ENCODE results near the gene DPCD.

Gene DPCD

DNA sequence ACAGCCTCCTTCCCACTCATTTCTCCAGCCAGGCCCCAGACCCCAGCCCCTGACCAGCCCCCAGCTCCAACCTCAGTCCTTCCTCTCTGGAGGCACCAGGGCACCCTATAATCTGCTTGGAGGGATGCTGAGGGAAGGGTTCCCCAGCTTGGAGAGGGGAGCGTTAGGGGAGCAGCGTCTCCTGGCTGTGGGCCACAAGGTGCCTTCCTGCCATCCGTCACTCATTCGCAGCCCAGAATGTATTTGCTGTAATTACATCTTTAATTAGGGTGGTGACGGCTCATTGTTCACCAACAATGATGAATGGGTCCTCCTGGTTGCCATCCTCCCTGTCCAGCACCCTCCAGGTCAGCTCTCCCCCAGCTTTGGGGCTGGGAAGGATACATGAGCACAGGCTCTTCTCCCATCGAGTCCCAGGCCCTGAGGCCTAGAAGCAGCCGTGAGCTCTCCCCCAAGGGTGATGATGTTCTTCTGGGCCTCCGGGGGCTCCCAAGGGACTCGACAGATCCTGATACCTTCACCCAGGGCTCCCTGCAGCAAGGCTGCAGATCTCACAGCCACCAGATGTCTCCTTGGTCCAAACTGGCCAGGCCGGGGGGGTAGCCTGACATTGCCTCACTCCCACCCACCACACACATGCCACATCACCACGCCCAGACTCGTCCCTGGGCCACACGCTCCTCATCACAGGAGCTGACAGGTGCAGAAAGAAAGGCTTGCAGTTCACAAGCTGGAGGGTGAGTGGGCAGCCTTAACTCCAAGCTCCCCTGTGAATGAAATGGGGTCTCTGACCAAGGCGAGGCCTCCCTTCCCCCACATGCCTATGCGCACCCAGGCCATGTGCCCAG lies 26.8 kb upstream of the DPCD start:
- H3K9me3 ChIP-seq (ENCODE audit: control insufficient read depth, low read length), result no peaks in the 10 kb centered on the region
- peaks cover 44% of the 10 kb centered on the region for H3K27me3 ChIP-seq (ENCODE audit: control insufficient read depth, insufficient read depth, low read length)
- no peaks in the 10 kb centered on the region for H3K36me3 ChIP-seq (ENCODE audit: control insufficient read depth, insufficient read depth, low read length)
- no peak overlapping the region for H3K4me3 ChIP-seq (ENCODE audit: low read length)
- peaks cover 6% of the 10 kb centered on the region for H3K4me1 ChIP-seq (ENCODE audit: control insufficient read depth, insufficient read depth, low read length)
- no peak overlapping the region for H3K9ac ChIP-seq (ENCODE audit: low read length)

DNA sequence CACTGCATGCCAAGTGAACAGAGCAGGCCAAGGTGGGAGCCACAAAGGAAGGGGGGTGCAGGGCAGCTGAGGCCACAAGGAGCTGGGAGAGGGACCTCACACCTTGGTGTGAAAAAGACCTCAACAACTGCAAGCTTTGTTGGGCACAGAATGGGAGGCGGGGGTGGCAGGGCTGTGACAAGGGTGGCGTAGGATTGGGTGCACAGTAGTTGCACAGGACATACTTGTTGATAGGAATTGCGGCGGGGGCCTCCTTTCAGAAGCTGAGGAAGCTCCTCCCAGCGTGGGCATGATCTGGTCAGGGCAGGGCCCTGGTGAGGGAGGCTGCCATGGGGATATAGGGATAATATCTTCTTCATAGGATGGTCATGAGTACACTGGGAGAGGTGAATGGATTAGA lies 25.9 kb upstream of the DPCD start:
- Histone ChIP-seq H3K4me3 (ENCODE audit: low read length) (no peak overlapping the region), H3K9me3 (ENCODE audit: control insufficient read depth, low read length) (no peaks in the 10 kb centered on the region), H3K27me3 (ENCODE audit: control insufficient read depth, insufficient read depth, low read length) (peaks cover 53% of the 10 kb centered on the region), H3K36me3 (ENCODE audit: control insufficient read depth, insufficient read depth, low read length) (no peaks in the 10 kb centered on the region), H3K4me1 (ENCODE audit: control insufficient read depth, insufficient read depth, low read length) (peaks cover 8% of the 10 kb centered on the region), H3K9ac (ENCODE audit: low read length) (no peak overlapping the region)

DNA sequence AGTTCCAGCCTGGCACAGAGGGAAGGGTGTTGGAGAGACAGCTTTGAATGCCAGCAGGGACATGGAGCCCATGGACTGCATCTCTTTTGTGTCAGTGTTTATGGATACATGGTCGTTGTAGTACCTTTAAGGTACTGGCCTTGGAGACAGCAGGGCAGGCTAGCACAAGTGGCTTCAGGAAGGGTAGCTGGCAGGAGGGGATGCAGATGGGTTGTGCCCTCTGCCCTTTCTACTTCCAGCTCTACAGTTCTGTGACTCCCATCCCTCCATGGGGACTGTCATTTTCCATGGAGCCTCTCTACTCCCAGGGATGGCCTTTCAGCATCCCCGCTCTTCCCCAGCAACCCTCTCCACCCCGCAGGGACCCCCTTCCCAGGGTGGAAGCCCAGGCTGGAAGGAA lies 25.1 kb upstream of the DPCD start:
- Histone ChIP-seq H3K4me3 (ENCODE audit: low read length) (no peak overlapping the region), H3K9me3 (ENCODE audit: control insufficient read depth, low read length) (no peaks in the 10 kb centered on the region), H3K9ac (ENCODE audit: low read length) (no peak overlapping the region), H3K4me1 (ENCODE audit: control insufficient read depth, insufficient read depth, low read length) (peaks cover 7% of the 10 kb centered on the region), H3K36me3 (ENCODE audit: control insufficient read depth, insufficient read depth, low read length) (no peaks in the 10 kb centered on the region), H3K27me3 (ENCODE audit: control insufficient read depth, insufficient read depth, low read length) (peaks cover 61% of the 10 kb centered on the region)

- H3K9ac ChIP-seq (ENCODE audit: low read length), result no peak overlapping the region
- no peaks in the 10 kb centered on the region for H3K36me3 ChIP-seq (ENCODE audit: control insufficient read depth, insufficient read depth, low read length)
- no peak overlapping the region for H3K4me3 ChIP-seq (ENCODE audit: low read length)
- H3K9me3 ChIP-seq (ENCODE audit: control insufficient read depth, low read length), result no peaks in the 10 kb centered on the region
- H3K27me3 ChIP-seq (ENCODE audit: control insufficient read depth, insufficient read depth, low read length), result peaks cover 67% of the 10 kb centered on the region
- H3K4me1 ChIP-seq (ENCODE audit: control insufficient read depth, insufficient read depth, low read length), result peaks cover 3% of the 10 kb centered on the region
These were observed 24.6 kb upstream of the DPCD start for GRCh38 chr10:101563497-101564040.

DNA sequence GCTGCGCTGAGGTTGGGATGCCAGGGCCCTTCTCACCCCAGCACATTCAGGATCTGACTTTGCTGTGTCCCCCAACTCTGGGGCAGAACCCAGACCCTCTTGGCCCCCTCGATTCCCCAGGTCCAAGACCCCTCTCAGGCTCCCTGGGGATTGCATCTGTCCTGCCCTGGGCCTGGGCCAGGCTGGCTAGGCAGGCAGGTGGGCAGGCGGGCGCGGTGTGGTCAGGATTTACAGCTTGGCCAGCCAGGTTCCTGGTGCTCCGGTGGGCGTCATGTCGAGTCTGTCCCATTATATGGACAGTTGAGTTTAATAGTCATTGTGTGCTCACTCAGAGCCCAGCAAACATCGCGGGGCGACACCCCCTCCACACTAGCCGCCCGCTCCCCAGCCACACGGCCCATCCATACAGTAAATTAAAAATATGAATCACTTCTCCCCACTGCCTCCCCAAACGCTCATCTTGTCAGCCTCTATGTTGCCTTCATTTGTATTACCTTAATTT lies 23.6 kb upstream of the DPCD start:
- no peaks in the 10 kb centered on the region for H3K36me3 ChIP-seq (ENCODE audit: control insufficient read depth, insufficient read depth, low read length)
- no peak overlapping the region for H3K4me3 ChIP-seq (ENCODE audit: low read length)
- H3K4me1 ChIP-seq (ENCODE audit: control insufficient read depth, insufficient read depth, low read length), result peaks cover 7% of the 10 kb centered on the region
- peaks cover 77% of the 10 kb centered on the region for H3K27me3 ChIP-seq (ENCODE audit: control insufficient read depth, insufficient read depth, low read length)
- H3K9me3 ChIP-seq (ENCODE audit: control insufficient read depth, low read length), result no peaks in the 10 kb centered on the region
- H3K9ac ChIP-seq (ENCODE audit: low read length), result no peak overlapping the region

DNA sequence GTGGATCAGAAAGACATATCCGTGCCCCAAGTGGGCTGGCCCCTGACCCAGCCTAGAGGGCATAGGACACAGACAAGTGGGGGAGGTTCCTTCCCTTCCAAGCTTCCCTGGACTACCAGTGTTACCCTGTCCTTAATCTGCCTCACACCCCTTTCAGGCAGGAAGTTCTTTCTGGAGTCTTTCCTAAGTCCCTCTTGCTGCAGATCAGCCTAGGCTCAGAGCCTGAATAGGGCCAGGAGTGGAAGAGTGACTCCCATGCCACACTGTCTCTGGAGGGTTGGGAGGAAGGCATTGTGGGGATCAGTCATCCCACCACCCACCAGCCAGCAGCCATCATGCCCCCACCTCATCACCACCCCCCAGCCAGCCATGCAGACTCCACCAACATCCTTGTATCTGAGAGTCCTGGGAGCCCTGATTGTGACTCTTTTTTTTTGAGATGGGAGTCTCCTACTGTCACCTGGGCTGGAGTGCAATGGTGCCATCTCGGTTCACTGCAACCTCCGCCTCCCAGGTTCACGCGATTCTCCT lies 22.7 kb upstream of the DPCD start:
- Histone ChIP-seq H3K36me3 (ENCODE audit: control insufficient read depth, insufficient read depth, low read length) (no peaks in the 10 kb centered on the region), H3K4me1 (ENCODE audit: control insufficient read depth, insufficient read depth, low read length) (peaks cover 15% of the 10 kb centered on the region), H3K9me3 (ENCODE audit: control insufficient read depth, low read length) (no peaks in the 10 kb centered on the region), H3K9ac (ENCODE audit: low read length) (no peak overlapping the region), H3K4me3 (ENCODE audit: low read length) (no peak overlapping the region), H3K27me3 (ENCODE audit: control insufficient read depth, insufficient read depth, low read length) (peaks cover 83% of the 10 kb centered on the region)

- no peak overlapping the region for H3K9ac ChIP-seq (ENCODE audit: low read length)
- H3K9me3 ChIP-seq (ENCODE audit: control insufficient read depth, low read length), result no peaks in the 10 kb centered on the region
- no peaks in the 10 kb centered on the region for H3K36me3 ChIP-seq (ENCODE audit: control insufficient read depth, insufficient read depth, low read length)
- H3K4me1 ChIP-seq (ENCODE audit: control insufficient read depth, insufficient read depth, low read length), result peaks cover 20% of the 10 kb centered on the region
- H3K27me3 ChIP-seq (ENCODE audit: control insufficient read depth, insufficient read depth, low read length), result peaks cover 88% of the 10 kb centered on the region
- no peak overlapping the region for H3K4me3 ChIP-seq (ENCODE audit: low read length)
These were observed 22.2 kb upstream of the DPCD start for GRCh38 chr10:101565936-101566332.

DNA sequence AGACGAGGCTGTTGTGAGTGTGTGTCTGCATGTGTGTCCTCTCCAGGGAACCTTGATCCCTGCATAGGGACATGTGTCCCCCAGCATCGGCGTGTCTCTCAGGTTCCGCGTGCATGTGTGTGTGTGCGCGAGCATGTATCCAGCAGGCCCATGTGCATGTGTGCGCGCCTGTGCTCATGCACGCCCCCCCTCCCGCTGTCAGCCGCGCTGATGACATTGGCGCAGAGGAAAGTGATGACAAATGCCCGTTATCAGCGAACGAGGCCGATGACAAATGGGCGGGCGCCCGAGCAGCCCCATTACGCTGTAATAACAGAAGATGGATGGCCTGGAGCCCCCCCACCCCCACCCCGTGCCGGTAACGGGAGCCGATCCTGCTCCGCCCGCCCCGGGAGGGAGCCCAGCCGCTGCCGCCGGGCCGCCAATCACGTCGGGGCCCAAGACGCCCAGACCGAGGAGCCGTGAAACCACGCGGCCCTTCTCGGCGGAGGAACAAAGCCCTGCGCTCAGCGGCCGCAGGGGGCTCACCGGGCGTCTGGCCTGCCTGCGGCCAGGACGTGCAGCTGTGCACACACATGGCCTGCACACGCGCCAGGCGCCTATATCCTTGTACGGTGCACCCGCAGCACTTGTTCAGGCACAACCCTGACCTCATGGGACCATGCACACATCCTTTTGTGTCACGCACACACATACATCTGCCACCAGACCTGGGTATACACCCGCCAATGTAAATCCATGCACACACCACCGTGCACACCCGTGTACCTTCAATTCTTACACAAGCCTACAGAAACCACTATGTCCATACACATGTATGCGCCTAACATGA lies 21.6 kb upstream of the DPCD start:
- Histone ChIP-seq H3K4me1 (ENCODE audit: control insufficient read depth, insufficient read depth, low read length) (peaks cover 20% of the 10 kb centered on the region), H3K9me3 (ENCODE audit: control insufficient read depth, low read length) (no peaks in the 10 kb centered on the region), H3K4me3 (ENCODE audit: low read length) (no peak overlapping the region), H3K27me3 (ENCODE audit: control insufficient read depth, insufficient read depth, low read length) (peaks cover 92% of the 10 kb centered on the region), H3K36me3 (ENCODE audit: control insufficient read depth, insufficient read depth, low read length) (no peaks in the 10 kb centered on the region), H3K9ac (ENCODE audit: low read length) (no peak overlapping the region)

DNA sequence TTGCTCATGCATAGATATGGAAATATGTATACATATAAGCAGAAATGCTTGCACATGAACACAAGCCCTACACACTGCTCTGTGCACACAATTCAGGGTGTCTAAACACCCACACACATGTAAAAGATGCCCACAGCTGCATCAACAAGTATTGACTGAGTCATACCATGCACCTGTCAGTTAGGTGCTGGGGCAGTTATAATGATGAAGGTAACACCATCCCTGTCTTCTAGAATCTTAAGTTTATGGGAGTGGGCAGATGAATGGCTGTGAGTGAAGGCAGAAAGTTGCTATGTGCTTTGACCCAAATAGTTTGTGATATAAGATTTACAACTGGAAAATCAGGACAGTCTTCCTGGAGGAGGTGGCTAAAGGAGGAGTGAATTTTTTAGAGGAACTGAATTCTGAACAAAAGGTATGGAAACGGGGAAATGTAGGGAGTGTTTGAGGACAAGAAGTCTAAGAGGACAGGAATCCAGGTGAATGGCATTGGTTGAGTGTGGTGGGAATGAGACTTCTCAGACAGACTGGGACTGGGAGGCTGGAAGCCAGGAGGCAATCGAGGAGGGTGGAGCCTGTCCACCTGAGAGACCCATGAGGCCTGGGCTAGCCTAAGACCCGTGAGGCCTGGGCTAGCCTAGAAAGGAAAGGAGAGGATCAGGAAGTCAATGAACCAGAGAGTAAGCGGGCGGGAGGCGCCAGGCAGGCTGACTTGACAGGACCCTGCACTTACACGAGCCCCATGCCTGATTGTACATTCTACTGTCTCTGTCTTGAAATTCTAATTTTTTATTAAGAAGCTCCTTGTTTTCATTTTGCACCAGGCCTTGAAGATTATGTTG lies 20.7 kb upstream of the DPCD start:
- no peak overlapping the region for H3K4me3 ChIP-seq (ENCODE audit: low read length)
- H3K9ac ChIP-seq (ENCODE audit: low read length), result no peak overlapping the region
- peaks cover 20% of the 10 kb centered on the region for H3K4me1 ChIP-seq (ENCODE audit: control insufficient read depth, insufficient read depth, low read length)
- no peaks in the 10 kb centered on the region for H3K36me3 ChIP-seq (ENCODE audit: control insufficient read depth, insufficient read depth, low read length)
- H3K9me3 ChIP-seq (ENCODE audit: control insufficient read depth, low read length), result no peaks in the 10 kb centered on the region
- H3K27me3 ChIP-seq (ENCODE audit: control insufficient read depth, insufficient read depth, low read length), result peaks cover 89% of the 10 kb centered on the region

DNA sequence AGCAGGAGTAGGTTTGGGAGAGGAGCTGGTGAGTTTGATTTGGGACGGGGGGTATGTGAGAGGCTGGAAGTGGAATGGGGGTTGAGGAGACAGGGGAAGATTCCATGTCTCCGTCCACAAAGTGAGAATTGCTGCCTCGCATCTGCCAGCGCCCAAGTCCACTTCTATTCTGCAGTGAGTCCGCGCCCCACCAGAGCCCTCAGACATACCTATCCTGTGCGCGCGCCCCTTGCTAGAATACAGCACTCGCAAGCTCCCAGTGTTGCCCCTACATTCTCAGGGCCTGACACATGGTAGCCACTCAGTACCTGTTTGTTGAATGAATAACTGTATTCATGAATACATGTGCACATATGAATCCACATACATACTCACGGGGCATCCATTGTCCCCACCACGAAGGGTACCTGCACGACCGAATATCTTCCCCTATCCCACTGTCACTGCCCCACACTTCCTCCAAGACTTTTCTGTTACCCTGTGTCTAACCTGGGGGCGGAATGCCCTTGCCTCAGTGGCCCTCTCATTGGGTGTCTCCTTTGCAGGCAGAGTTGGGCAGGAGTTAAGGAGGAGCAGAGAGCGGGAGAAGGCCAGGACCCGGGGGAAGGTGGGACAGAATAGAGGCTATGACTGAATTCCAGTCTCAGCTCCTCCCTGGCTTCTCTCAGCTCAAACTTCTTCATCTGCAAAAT lies 19.9 kb upstream of the DPCD start:
- no peaks in the 10 kb centered on the region for H3K36me3 ChIP-seq (ENCODE audit: control insufficient read depth, insufficient read depth, low read length)
- peaks cover 20% of the 10 kb centered on the region for H3K4me1 ChIP-seq (ENCODE audit: control insufficient read depth, insufficient read depth, low read length)
- peaks cover 84% of the 10 kb centered on the region for H3K27me3 ChIP-seq (ENCODE audit: control insufficient read depth, insufficient read depth, low read length)
- H3K4me3 ChIP-seq (ENCODE audit: low read length), result no peak overlapping the region
- no peak overlapping the region for H3K9ac ChIP-seq (ENCODE audit: low read length)
- H3K9me3 ChIP-seq (ENCODE audit: control insufficient read depth, low read length), result no peaks in the 10 kb centered on the region

DNA sequence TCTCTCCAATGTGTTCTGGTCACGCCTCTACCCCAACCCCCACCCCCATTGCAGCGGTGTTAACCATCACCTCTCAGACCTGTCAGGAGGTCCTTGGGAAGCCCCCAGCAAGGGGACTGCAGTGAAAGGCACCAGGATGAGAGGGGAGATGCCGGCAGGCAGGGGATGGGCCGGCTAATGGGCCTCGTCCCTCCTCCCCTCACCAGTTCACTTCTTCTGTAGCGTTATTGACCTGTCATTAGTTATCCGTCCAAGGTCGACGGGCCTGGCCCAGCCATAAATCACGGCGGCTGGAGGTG lies 18.8 kb upstream of the DPCD start:
- Histone ChIP-seq H3K36me3 (ENCODE audit: control insufficient read depth, insufficient read depth, low read length) (no peaks in the 10 kb centered on the region), H3K9me3 (ENCODE audit: control insufficient read depth, low read length) (no peaks in the 10 kb centered on the region), H3K27me3 (ENCODE audit: control insufficient read depth, insufficient read depth, low read length) (peaks cover 77% of the 10 kb centered on the region), H3K4me3 (ENCODE audit: low read length) (no peak overlapping the region), H3K4me1 (ENCODE audit: control insufficient read depth, insufficient read depth, low read length) (peaks cover 20% of the 10 kb centered on the region), H3K9ac (ENCODE audit: low read length) (no peak overlapping the region)

Data from mucosa of stomach (tissue), 1 donor.